NCI-H82 treated with DMSO at 0.1 percent for 48 hours (cell line): ENCODE results near the gene ATOH1.

ENCODE experiments used
- DNase-seq: peaks from one replicate; lab custom pipeline; 2025; ENCODE audit not compliant: unreplicated experiment; lab: John Stamatoyannopoulos, UW

The ATOH1 gene

GRCh38 chr4:93834249-93835066 lies 5.9 kb downstream of the ATOH1 start:
- DNase-seq: no peak

DNA sequence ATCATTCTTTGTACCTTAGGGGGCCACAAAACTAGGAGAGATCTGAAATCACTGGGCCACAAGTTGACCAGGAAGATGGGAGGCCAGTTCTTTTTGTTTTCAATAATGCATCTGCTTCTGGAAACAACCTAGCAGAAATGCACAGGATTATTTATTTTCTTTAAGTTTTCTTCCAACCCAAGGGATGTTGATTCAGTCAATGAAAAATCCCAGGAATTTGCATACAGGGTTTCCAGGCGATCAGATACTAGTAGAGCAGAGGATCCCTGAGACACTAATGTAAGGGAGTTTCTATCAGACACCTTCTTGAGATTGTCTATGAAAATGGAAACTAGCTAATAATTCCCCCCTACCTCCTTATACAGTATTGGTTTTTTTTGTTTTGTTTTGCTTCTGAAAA lies 7.4 kb downstream of the ATOH1 start:
- DNase-seq: no peak

- no peak for DNase-seq
These were observed 11.2 kb downstream of the ATOH1 start for GRCh38 chr4:93839704-93840103.

DNA sequence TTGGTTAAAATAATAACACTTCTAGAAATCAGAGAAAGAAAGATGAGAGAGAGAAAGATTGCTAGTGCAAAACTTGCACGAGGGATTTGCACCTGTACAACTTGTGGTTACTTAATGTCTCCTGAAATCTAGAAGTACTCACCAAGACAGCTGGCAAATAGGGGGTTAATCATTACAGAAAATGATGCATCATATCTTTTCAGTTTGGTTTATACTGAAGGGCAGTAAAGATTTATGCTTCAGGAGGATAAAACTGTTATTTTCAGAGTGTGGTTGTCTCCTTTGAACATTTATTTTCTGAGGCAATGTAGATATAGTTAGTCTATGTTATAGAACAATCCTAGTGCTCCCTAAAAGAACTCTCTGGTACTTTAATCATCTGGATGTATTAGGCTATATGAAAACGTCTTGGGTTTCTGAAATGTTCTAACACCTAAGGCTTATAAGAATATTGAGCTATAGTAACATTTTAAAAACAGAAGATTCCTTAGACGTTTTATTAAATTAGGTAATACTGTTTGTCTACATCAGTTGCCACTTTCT lies 13.3 kb downstream of the ATOH1 start:
- no peak for DNase-seq

- DNase-seq: no peak
These were observed 14.2 kb downstream of the ATOH1 start for GRCh38 chr4:93842601-93843252.

DNA sequence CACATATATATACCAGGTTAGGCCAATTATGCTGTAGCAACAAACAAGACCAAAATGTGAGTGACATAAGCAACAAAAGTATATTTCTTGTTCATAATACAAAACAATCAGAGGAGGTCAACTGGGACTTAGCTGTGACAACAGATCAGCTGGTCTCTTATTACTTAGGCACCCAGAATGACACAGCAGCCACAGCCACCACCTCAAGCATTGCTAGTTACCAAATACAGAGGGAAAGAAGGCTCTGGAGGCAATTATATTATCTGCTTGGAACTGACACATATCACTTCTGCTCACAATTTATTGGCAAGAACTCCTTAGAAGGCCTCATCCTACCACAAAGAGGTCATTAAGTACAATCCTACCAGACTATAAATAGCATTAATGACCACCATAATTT lies 15.2 kb downstream of the ATOH1 start:
- no peak for DNase-seq

DNA sequence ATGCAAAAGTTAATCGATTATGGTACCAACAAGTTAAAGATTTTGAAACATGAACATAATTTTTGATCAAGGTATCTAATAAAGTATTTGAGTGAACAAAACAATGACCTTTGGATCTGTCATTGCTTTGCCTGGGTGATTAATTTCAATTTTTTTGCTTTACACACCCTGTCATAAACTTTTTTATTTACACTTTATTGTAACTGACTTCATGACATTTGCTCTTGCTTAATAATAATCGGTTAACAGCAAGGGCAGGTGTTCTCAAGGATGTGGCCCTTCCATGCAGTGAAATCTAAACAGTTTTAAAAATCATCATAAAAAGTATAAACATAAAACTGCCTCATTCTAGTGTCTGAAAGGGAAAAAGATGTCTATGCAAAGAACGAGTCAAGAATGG lies 24.1 kb downstream of the ATOH1 start:
- DNase-seq: no peak

DNA sequence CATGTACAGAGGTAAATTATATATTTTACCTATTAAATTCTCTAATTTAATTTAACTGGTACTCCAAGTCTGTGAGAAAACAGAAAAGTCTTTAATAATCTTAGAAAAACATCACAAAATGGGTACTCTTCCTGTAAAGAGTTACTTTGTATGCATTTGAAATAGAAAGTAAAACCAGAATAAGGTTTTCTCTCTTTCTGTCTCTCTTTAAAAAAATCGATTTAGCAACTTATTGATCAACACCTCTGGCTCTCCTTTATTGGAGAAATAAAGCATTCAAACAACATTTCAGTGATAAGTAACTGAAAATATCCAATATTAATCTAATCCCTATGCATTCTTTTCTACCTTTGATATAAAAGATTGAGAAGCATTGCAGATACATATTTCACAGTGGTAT lies 27.4 kb downstream of the ATOH1 start:
- DNase-seq: no peak

GRCh38 chr4:93865650-93866049 lies 37.1 kb downstream of the ATOH1 start:
- no peak for DNase-seq

GRCh38 chr4:93867416-93868001 lies 39.0 kb downstream of the ATOH1 start:
- DNase-seq: no peak

- no peak for DNase-seq
These were observed 42.4 kb downstream of the ATOH1 start for GRCh38 chr4:93870876-93871458.

DNA sequence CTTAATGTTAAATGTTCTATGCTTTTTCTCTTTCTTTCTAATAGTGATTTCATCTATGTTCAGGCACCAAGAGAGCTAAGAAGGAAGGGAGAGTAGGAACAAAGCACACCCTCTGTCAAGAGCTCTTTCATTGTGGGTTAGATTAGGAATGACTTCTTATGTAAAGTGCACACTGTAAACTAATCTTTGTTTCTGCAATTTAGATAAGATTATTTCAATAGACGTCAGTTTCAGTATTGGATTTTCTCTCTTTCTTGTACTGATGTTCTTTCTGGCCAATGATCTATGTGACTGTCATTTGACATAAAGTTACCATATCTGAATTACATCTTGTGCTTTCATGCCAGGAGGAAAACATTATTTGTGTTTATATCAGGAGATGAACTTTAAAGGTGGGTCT lies 48.2 kb downstream of the ATOH1 start:
- no peak for DNase-seq

DNA sequence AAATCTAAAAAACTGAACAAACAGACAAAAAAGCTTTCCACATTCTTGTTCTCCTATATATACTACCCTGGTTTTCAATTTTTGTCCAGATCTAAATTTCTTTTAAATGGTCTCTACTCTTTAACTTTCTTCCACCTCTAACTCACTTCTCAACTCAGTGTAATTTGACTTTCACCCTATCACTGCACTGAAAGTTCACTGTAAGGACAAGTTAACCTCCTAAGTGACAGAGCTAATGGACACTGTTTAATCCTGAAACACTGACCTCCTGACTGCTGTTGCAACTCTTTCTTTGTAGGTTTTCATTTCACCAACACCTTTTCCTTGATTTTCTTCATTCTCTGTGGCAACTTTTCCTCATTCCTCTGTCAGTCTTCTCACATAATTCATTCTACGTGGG lies 50.0 kb downstream of the ATOH1 start:
- no peak for DNase-seq

DNA sequence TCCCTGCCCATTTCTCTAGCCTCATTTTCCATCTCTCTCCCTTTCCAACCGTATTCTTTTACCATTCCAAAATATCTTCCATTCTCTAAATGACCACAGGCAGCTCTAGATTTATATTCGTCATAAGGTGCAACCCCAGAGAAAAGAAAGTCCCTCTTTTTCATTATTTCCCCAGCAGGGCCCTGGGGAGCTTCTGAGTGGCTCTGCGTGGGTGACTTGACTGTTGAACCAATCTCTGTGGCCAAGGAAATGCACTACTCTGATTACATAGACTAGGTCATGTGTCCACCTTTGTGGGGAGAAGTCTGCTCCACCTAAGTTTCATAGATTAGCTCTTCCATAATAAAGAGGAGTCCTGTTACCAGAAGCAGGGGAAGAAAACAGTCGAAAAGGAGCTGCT lies 51.4 kb downstream of the ATOH1 start:
- no peak for DNase-seq
